HG03558 (cell line): ENCODE measurements around the gene HTRA2.

Experiments
- ATAC-seq: cut with Tn5 transposase; IDR thresholded peaks from one replicate; pipeline ENCODE4 v1.9.1; 2021; ENCODE audit warnings: moderate number of reproducible peaks; ENCODE audit not compliant: unreplicated experiment; ENCODE audit errors: extremely low read depth

The HTRA2 gene

GRCh38 chr2:74499940-74500577 lies 29.7 kb upstream of the HTRA2 start:
- ATAC-seq, result no peak

DNA sequence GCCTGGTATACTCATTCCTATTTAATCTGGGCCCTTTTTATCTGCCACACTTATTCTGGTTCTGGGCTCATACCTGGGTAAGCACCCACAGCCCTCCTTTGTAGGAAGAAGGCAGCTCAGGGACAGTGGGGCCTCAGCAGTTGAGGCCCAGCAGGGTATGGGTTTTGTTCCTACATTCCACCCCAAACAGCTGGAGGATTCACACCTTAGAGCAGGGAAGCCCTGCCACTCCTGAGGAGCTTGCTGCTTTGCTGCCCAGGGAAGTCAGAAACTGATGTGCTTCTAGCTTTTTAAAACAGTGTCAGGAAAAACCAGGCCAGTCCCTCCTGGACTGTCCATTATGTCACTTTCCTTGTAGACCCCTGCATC lies 29.2 kb upstream of the HTRA2 start:
- ATAC-seq, result no peak

DNA sequence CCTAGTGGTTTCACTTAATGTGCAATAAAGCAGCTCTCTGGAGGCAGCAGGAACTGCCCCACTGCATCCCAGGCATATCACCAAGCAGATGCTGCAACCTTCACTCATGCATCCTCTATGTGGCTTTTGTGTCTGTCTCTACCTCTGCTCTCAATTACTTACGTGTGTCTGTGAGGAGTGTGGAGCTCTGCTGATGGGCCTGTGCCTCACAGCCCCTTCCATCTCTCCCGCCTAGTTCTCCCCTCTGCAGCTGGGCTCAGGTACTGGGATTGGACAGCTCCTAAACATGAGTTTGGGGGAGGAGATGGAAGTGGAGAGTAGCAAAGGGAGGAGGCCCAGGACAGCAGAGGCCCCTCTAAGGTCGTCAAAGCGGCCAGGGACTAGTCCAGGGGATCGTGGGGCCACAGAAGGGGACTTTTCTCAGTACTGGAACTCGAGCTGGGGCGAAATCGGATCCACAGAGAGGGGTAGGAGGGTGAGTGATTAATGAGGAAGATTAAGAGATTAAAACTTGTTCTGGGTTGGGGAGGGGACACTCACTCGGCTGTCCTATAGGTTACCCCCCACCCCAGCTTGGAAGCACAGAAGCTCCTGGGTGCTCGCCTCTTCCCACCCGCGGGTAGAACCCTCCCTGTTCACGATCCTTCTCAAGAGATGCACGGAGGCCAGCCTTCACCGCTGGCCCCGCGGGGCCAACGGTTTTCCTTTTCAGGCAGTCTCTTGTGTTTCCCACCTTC lies 28.2 kb upstream of the HTRA2 start:
- no peak for ATAC-seq

DNA sequence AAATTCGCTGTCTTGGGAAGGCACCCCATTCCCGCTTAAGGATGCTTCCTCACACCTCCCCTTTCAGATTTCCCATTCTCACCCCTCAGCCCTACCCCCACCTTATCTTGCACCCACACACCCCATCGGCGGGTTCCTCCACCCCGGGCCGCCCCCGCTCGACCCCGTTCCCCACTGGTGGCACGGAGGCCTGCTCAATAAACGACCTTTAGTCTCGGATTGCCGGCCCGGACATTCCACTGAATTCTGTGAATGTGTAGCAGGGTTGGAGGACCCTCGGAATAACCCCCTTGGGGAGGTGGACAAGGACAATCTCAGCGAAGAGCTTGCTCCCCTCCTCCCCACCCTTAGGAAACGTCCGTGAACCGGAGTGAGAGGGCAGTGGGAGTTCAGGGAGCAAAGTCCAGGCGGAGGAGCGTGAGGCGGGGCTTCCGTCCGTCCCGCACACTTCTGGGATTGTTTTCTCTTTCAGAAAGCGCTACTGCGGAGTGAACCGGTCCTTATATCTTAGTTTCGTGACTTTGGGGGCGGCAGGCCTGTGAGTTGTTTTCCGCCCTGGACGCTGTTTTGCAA lies 27.5 kb upstream of the HTRA2 start:
- ATAC-seq, result no peak

DNA sequence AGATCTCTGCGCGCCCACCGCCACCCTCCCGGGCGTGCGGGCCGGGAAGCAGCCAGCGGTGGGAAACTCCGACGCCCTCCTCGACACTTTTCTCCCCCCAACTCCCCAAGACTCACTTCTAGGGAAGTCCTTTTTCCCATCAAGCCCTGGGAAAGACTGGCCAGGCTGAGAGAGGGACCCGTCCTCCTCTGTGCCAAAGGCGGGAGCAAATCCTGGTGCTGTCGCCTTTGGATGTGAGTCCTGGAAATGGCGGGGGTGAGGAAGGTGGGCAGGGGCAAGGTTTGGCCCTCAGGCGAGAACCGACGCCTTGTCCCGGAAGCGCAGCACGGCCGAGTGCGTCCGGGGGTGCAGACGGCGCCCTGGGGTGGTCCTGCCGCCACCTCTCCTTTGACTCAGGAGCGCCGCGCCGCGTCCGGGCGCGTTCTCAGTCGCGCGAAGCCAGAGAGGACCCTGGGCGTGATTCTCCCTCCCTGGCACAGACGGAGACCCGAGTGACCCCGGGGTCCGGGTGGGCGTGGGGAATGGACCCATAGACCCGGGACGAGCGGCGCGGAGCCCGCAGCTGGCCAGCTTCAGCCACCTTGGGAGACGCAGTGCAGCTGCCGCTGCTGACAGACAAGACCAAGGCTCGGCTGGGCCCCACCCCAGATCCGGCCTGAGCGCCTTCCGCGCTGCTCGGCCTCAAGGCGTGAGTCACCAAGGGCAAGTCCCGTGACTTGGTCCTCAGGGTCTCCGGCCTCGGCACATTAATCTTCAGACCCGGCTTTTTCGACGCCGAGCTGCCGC lies 26.8 kb upstream of the HTRA2 start:
- ATAC-seq, result no peak

DNA sequence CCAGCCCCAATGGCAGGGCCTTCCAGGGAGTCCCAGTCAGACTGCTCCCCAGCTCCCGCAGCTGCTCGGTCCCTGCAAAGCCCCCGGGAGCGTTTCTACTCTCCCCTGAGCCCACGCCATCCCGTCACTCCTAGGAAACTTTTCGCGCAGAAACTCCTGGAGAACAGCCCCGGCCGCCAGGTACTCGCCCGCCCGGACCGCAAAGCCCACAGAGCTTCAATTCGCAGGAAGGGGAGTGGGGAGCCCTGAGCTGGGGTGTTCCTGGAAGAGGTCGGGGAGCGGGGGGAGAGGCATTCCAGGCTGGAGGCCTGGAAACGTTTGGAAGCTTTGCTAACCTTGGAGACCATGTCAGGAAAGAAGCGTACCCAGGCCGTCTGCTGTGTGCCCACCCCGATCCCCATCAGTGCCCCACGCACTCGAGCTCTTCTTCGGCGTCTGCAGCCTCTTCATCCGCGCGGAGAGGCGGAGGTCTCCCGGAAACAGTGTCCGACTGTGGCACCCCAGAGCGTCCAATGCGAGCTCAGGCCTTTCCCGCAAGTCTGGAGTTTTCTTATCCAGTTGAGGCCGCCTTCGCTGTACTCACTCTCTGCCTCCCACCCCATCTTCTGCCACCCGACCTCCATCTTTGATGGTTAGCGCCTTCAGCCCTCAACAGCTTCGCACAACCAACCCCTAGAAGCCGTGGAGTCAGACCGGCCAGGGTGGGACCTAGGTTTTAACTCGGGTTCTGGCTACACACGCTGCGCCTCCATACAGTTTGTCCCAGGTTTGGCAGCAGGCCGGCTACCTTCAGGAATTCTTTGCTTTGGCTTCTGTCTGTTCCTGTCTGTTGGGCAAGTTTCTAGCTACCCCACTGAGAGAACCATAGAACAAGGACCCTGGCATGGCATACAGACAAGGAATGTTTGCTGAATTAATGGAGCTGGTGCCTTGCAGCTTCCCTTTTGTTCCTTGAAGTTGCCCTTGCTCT lies 25.9 kb upstream of the HTRA2 start:
- ATAC-seq, result no peak

- no peak for ATAC-seq
Measured at GRCh38 chr2:74504591-74504990, 25.1 kb upstream of the HTRA2 start.

DNA sequence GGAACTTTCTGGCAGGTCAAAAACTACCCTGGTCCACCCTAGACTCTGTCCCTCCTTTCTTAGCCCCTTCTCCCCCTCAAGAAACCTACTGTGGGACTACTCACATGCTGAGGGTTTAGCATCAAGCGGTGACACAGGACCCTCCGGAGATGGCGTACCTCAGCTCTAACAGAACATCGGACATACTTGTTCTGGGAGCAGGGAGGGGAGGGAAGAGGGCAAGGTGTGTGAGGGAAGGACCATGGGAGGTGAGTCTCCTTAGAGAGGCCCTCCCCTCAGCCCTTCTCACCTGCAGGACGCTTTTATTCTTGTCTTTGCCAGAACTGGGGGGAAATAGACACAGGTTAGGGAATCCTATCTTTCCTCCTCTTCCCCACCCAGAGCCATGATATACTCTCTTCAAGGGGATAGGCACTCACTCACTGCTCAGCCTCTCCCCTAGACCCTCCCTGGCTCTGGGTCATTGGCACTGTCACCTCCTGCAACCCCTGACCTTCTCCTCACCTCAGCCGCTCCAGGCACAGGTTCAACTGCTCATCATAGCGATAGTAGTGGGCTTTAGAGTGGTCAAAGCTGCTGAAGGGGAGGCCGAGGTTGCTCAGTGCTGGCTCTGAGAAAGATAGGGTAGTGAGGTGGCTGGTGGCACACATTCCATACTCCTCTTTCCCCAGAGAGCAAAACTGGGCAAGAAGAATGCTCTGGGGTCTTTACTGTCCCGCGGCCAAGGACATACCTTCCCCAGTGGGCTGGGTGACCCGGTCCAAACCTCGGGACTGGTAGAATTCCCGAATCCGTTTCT lies 24.1 kb upstream of the HTRA2 start:
- ATAC-seq, result no peak

DNA sequence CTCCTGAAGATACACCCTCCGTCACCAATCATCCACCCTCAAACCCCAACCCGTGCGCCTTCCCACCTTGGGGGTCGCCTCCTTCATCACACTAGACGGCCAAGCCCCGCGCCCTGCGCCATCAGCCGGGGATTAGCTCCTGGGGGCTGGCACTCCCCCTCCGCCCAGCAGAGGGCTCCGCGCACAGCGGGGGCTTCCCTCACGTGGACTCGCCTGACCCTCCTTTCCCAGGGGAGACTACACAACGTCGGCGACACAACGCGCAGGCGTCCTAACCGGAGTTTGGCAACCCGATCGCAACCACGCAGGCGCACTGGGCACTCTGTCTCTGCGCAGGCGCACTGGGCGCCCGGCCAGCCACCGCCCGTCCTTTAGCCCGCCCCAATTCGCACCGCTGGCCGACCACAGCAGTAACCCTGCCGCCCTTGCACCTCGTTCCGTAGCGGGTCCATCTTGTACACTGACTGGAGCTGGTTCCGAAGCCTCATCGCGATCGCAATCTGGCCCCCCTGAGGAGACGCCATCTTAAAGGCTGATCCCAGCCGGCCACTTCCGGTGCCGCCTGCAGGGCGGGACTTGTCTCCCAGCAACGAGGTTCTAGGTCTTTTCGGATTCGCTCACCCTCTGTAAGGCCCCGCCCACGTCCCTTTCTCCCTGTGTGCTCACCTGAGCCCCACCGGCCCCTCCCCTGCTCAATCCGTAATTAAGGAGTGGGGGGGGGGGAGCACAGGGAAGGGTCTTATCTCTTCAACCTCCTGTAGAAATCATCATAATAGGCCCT lies 22.4 kb upstream of the HTRA2 start, which contains the start of gene PCGF1:
Gene PCGF1, minus strand, starts transcription at position 551 of the 781 bp plus-strand sequence. Its CDS starts 27 bp downstream, at position 524.
- peak; percentile 90 for ATAC-seq

- no peak for ATAC-seq
Measured at GRCh38 chr2:74507926-74508520, 21.7 kb upstream of the HTRA2 start.

DNA sequence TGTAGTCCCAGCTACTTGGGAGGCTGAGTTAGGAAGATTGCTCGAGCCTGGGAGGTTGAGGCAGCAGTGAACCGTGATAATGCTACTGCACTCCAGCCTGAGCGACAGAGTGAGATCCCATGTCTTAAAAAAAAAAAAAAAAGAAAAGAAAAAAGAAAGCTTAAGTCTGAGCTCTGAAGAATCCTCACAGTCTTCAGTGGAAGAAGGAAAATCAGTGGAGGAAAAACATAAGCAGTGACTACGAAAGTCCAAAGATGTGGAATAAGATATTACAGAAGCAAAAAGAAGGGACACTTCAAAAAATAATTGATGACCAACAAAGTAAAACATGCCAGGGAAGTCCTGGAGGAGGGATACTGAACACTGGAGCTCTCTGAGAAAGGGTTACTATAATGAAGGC lies 19.5 kb upstream of the HTRA2 start:
- no peak for ATAC-seq

DNA sequence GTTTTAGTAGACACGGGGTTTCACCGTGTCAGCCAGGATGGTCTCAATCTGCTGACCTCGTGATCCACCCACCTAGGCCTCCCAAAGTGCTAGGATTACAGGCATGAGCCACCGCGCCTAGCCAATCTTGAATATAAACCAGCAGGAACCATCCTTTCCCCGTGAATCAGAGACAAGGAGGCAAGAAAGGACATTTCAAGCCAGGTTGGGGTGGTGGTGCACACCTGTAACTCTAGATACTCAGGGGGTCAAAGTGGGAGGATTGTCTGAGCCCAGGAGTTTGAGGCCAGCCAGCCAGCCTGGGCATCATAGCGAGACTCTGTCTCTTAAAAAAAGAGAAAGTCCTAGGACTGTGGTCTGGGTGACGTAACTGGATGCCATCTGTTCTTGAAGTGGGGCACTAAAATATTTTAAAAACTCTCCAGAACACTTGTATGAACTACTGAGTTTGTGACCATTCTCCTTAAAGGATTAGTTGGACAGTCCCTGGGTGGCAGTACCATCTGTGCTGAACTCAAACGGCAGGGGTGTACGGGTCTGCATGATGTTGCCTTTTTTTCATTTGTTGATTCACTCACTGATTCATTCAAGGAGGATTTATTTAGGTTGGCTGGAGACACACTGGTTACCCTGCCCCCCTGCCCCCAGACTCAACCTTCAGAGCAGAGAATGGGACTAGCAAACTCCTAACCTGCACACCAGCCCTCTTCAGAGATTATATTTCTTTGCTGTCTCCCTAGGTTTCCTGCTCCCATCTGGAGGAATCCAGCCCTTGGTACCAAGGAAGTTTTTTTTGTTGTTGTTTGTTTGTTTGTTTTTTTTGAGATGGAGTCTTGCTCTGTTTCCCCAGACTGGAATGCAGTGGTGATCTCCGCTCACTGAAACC lies 18.4 kb upstream of the HTRA2 start:
- ATAC-seq, result no peak

DNA sequence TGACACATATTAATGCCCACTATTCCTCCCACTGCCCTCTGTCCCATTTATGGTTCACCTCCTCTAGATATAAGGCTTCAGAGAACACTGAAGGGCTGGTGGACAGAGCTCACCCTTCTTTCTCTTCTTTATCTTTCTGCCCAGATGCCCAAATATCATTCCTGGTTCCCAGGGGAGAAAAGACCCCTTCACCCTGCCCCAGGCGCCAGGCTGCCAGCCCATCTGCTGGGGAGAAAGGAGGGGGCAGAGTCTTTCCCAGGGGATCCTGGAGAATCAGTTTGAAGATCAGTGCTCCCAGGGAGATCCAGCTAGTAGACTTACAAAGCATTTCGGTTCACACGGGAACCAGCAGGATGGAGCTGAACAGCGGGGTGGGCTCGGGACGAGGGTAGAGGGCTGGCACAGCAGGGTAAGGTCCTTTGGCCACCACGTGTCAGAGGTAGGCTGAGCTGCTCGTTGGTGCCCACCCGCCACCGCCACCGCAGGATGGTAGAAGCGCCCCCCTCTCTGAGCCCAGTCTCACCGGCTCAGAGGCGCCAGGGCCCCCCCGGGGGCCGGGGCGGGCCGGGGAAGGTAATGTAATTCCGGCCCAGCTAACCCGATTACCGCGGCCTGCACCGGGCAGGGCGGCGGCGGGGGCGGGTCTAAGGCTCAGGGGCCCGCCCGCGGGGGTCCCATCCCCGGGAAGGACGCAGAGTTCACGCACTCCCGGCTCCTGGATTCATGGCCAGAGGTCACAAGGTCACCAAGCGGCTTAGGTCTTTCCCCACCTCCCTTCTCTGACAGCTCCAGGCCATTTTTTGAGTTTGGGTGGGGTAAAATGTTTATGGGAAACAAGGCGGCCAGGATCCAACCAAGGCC lies 16.8 kb upstream of the HTRA2 start:
- no peak for ATAC-seq

DNA sequence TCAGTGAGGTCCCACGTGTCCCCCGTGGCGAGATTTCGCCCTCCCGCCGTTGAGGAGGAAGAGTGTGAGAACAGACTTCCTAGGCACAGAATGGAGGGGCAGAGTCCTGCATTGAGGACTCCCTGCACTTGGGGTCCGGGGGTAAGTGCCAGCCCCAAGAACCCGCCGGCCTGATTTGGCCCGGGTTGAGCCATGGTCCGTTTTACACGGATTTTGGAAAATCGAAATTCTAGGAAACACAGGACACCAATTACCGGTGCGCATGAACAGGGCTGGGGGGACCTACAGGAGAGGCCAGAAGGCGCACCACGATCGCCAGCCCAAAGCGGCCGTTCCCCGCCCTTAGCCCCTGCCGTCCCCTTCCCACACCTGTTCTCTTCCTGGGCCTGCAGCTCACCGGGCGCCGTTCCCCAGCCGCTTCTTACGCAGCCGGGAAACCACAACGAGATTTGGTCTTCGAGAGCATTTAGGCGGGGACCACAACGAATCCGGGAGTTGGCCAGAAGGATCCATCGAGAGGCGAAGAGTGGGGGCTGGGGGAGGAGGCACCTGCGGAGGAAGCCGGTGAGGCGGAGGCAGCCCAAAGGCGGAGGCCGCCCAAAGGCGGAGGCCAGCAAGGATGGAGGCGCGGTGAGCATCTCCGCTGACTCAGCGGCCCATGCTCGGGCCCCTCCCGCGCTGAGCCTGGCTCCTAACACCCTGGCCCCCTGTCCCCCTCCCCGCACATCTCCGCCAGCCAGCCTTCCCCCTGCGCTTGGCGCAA lies 15.9 kb upstream of the HTRA2 start:
- no peak for ATAC-seq
